ENCODE measurements around the gene PLXNA2. TPM values are rescaled to one million over a fixed set of nuclear protein-coding genes. Genes with fewer than 3 reads are reported as not detected.

The PLXNA2 gene
- total RNA-seq, 1 donor from 2014 or later: 14.1 TPM

- Histone ChIP-seq H3K9ac (ENCODE audit: low read depth in 1 of 3, low read length in 3 of 3) (no peak overlapping the region), H3K27ac (ENCODE audit: low read depth, low read length) (no peak overlapping the region), H3K27me3 (ENCODE audit: control insufficient read depth in 3 of 3, insufficient read depth in 3 of 3, low read length in 3 of 3) (no peaks in the 10 kb centered on the region), H3K4me1 (ENCODE audit: control insufficient read depth in 3 of 3, insufficient read depth in 3 of 3, low read length in 3 of 3) (peaks cover 0 to 10% (median 7%) of the 10 kb centered on the region in 3 donors), H3K36me3 (ENCODE audit: control insufficient read depth in 3 of 3, insufficient read depth in 3 of 3, low read length in 3 of 3) (no peaks in the 10 kb centered on the region), H3K4me3 (ENCODE audit: low read length in 3 of 3) (no peak overlapping the region), H3K9me3 (ENCODE audit: control insufficient read depth in 3 of 3, low read length in 3 of 3) (no peaks in the 10 kb centered on the region)
Measured at GRCh38 chr1:208015255-208015654, 228.9 kb downstream of the PLXNA2 start.

DNA sequence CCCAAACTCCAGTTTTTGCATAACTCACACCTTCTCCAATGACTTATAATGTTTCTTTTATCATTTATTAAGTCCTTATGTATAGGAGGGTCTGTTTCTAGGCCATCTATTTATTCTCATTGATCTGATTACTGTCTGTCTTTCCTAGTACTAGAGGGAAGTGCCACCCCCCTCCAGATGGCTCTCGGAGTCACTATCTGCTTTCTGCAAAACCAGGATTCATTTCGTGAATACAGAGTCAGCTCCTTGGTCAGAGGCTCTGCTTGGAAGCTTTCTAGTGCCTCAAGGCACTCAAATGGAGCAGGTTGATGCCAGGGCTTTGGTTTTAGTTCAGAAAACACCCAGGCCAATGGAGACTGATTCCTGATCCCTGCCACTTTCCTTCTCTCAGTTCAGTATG is 231.0 kb downstream of the PLXNA2 start:
- H3K36me3 ChIP-seq (ENCODE audit: control insufficient read depth in 3 of 3, insufficient read depth in 3 of 3, low read length in 3 of 3): no peaks in the 10 kb centered on the region
- peaks cover 5 to 12% (median 7%) of the 10 kb centered on the region in 3 donors for H3K4me1 ChIP-seq (ENCODE audit: control insufficient read depth in 3 of 3, insufficient read depth in 3 of 3, low read length in 3 of 3)
- no peak overlapping the region for H3K27ac ChIP-seq (ENCODE audit: low read depth, low read length)
- no peaks in the 10 kb centered on the region for H3K9me3 ChIP-seq (ENCODE audit: control insufficient read depth in 3 of 3, low read length in 3 of 3)
- H3K4me3 ChIP-seq (ENCODE audit: low read length in 3 of 3): no peak overlapping the region
- no peak overlapping the region for H3K9ac ChIP-seq (ENCODE audit: low read depth in 1 of 3, low read length in 3 of 3)
- no peaks in the 10 kb centered on the region for H3K27me3 ChIP-seq (ENCODE audit: control insufficient read depth in 3 of 3, insufficient read depth in 3 of 3, low read length in 3 of 3)

DNA sequence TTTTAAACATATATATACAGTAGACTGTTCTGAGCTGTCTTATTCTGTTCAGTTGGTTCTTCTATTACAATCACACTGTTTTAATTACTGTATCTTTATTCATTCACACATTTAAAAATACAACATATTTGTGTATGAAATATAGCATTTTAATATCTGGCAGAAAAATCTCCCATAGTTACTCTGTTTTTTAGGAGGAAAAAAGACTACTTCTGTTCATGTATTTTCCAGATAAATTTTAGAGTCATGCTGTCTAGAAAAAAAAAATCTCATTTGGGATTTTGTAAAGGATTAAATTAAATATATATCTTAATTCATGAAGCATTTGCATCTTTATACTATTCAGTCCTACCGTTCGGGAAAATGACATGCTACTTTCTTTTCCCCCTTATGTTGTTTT is 231.5 kb downstream of the PLXNA2 start:
- H3K9me3 ChIP-seq (ENCODE audit: control insufficient read depth in 3 of 3, low read length in 3 of 3): no peaks in the 10 kb centered on the region

DNA sequence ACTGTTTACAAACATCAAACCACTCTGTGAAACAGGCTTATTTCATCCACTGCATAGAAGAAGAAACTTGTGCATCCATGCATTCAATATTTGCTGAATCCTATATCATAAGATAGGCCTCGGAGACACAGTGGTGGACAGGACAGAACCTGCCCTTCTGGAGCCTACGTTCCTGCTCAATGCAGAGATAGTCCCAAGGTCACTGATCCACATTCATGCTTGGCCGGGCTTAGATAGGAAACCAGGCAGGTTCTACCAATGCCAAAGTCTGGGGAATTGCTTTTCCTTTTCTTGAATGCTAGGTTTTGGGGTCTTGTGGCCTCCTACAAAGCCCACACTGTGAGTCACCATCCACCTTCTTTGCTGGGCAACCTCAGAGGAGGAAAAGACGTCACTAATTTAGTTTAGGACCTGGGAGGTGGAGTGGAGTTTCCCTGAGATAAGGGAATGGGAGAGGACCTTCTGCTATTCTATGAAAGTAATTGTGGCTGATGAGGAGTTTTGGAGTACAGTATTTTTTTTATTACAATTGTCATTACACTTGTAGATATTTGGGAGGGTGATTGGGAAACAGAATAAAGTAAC is 233.6 kb downstream of the PLXNA2 start:
- no peak overlapping the region for H3K9ac ChIP-seq (ENCODE audit: low read depth in 1 of 3, low read length in 3 of 3)
- no peaks in the 10 kb centered on the region for H3K9me3 ChIP-seq (ENCODE audit: control insufficient read depth in 3 of 3, low read length in 3 of 3)
- H3K36me3 ChIP-seq (ENCODE audit: control insufficient read depth in 3 of 3, insufficient read depth in 3 of 3, low read length in 3 of 3): no peaks in the 10 kb centered on the region
- no peak overlapping the region for H3K27ac ChIP-seq (ENCODE audit: low read depth, low read length)
- H3K4me3 ChIP-seq (ENCODE audit: low read length in 3 of 3): no peak overlapping the region
- H3K4me1 ChIP-seq (ENCODE audit: control insufficient read depth in 3 of 3, insufficient read depth in 3 of 3, low read length in 3 of 3): peaks cover 4 to 7% (median 5%) of the 10 kb centered on the region in 3 donors
- no peaks in the 10 kb centered on the region for H3K27me3 ChIP-seq (ENCODE audit: control insufficient read depth in 3 of 3, insufficient read depth in 3 of 3, low read length in 3 of 3)

More for the DNA sequence above, 231.5 kb downstream of the PLXNA2 start:
- Histone ChIP-seq H3K36me3 (ENCODE audit: control insufficient read depth in 3 of 3, insufficient read depth in 3 of 3, low read length in 3 of 3) (no peaks in the 10 kb centered on the region), H3K27me3 (ENCODE audit: control insufficient read depth in 3 of 3, insufficient read depth in 3 of 3, low read length in 3 of 3) (no peaks in the 10 kb centered on the region), H3K27ac (ENCODE audit: low read depth, low read length) (no peak overlapping the region), H3K9ac (ENCODE audit: low read depth in 1 of 3, low read length in 3 of 3) (no peak overlapping the region), H3K4me1 (ENCODE audit: control insufficient read depth in 3 of 3, insufficient read depth in 3 of 3, low read length in 3 of 3) (peaks cover 5 to 12% (median 7%) of the 10 kb centered on the region in 3 donors), H3K4me3 (ENCODE audit: low read length in 3 of 3) (no peak overlapping the region)

- Histone ChIP-seq H3K9me3 (ENCODE audit: control insufficient read depth in 3 of 3, low read length in 3 of 3) (no peaks in the 10 kb centered on the region), H3K27me3 (ENCODE audit: control insufficient read depth in 3 of 3, insufficient read depth in 3 of 3, low read length in 3 of 3) (no peaks in the 10 kb centered on the region), H3K27ac (ENCODE audit: low read depth, low read length) (no peak overlapping the region), H3K4me1 (ENCODE audit: control insufficient read depth in 3 of 3, insufficient read depth in 3 of 3, low read length in 3 of 3) (peaks cover 0 to 5% (median 4%) of the 10 kb centered on the region in 3 donors), H3K36me3 (ENCODE audit: control insufficient read depth in 3 of 3, insufficient read depth in 3 of 3, low read length in 3 of 3) (no peaks in the 10 kb centered on the region), H3K9ac (ENCODE audit: low read depth in 1 of 3, low read length in 3 of 3) (no peak overlapping the region), H3K4me3 (ENCODE audit: low read length in 3 of 3) (no peak overlapping the region)
Measured at GRCh38 chr1:208009706-208010444, 234.3 kb downstream of the PLXNA2 start.

DNA sequence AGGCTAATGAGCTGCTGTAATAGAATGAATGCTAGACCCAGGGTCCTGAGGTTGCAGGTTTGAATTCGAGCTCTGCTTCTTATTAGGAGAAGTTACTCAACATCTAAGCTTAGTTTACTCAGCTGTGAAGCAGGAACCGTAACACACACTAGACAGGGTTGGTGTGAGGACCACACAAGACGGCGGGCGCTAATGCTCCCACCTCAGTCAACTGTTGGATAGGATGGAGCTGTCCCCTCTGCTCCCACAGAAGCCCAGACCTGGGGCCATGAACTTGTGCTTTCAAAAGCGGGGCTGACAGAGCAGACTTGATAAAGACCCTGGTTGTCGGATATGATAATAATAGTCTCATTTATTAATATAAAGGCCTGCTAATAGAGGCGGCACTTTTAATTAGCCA is 234.9 kb downstream of the PLXNA2 start:
- H3K27ac ChIP-seq (ENCODE audit: low read depth, low read length): no peak overlapping the region
- H3K4me3 ChIP-seq (ENCODE audit: low read length in 3 of 3): no peak overlapping the region
- H3K4me1 ChIP-seq (ENCODE audit: control insufficient read depth in 3 of 3, insufficient read depth in 3 of 3, low read length in 3 of 3): peaks cover 0 to 5% (median 4%) of the 10 kb centered on the region in 3 donors
- no peaks in the 10 kb centered on the region for H3K36me3 ChIP-seq (ENCODE audit: control insufficient read depth in 3 of 3, insufficient read depth in 3 of 3, low read length in 3 of 3)
- H3K9me3 ChIP-seq (ENCODE audit: control insufficient read depth in 3 of 3, low read length in 3 of 3): no peaks in the 10 kb centered on the region
- no peak overlapping the region for H3K9ac ChIP-seq (ENCODE audit: low read depth in 1 of 3, low read length in 3 of 3)
- no peaks in the 10 kb centered on the region for H3K27me3 ChIP-seq (ENCODE audit: control insufficient read depth in 3 of 3, insufficient read depth in 3 of 3, low read length in 3 of 3)

GRCh38 chr1:208008534-208008933 is 235.7 kb downstream of the PLXNA2 start:
- Histone ChIP-seq H3K9me3 (ENCODE audit: control insufficient read depth in 3 of 3, low read length in 3 of 3) (no peaks in the 10 kb centered on the region), H3K36me3 (ENCODE audit: control insufficient read depth in 3 of 3, insufficient read depth in 3 of 3, low read length in 3 of 3) (no peaks in the 10 kb centered on the region), H3K9ac (ENCODE audit: low read depth in 1 of 3, low read length in 3 of 3) (no peak overlapping the region), H3K4me1 (ENCODE audit: control insufficient read depth in 3 of 3, insufficient read depth in 3 of 3, low read length in 3 of 3) (peaks cover 0 to 5% (median 4%) of the 10 kb centered on the region in 3 donors), H3K4me3 (ENCODE audit: low read length in 3 of 3) (no peak overlapping the region), H3K27ac (ENCODE audit: low read depth, low read length) (peak overlapping the region; percentile 46), H3K27me3 (ENCODE audit: control insufficient read depth in 3 of 3, insufficient read depth in 3 of 3, low read length in 3 of 3) (no peaks in the 10 kb centered on the region)

- H3K4me1 ChIP-seq (ENCODE audit: control insufficient read depth in 3 of 3, insufficient read depth in 3 of 3, low read length in 3 of 3): peaks cover 0 to 5% (median 4%) of the 10 kb centered on the region in 3 donors
- H3K27me3 ChIP-seq (ENCODE audit: control insufficient read depth in 3 of 3, insufficient read depth in 3 of 3, low read length in 3 of 3): no peaks in the 10 kb centered on the region
- no peaks in the 10 kb centered on the region for H3K36me3 ChIP-seq (ENCODE audit: control insufficient read depth in 3 of 3, insufficient read depth in 3 of 3, low read length in 3 of 3)
- no peak overlapping the region for H3K9ac ChIP-seq (ENCODE audit: low read depth in 1 of 3, low read length in 3 of 3)
- no peaks in the 10 kb centered on the region for H3K9me3 ChIP-seq (ENCODE audit: control insufficient read depth in 3 of 3, low read length in 3 of 3)
- peak overlapping the region; percentile 46 for H3K27ac ChIP-seq (ENCODE audit: low read depth, low read length)
- H3K4me3 ChIP-seq (ENCODE audit: low read length in 3 of 3): no peak overlapping the region
Measured at GRCh38 chr1:208007938-208008342, 236.2 kb downstream of the PLXNA2 start.

DNA sequence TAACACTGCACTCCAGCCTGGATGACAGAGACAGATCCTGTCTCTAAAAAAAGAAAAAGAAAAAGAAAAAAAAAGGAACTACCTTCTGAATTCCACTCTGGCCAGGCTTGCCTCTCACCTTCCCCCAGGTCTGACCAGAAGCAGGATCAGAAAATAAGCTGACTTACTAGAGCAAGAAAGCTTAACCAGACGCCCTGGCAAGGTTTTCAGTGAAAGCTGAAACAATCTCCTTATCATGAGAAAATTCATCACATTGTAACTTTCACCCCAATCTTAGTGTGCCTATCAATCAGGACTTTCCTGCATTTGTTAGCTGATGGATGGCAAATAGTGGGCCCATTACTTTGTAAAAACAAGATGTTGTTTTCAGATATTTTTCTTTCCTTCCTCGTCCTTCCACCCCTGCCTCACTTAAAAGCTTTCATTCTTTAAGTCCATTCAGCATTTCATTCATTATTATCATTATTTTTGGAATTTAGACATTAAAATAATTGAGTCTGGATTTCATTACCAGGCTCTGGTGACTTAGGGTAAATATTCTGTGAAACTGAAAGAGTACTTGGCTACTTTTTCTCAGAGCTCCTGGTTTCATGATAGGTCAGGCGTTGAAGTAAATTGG is 236.8 kb downstream of the PLXNA2 start:
- no peak overlapping the region for H3K4me3 ChIP-seq (ENCODE audit: low read length in 3 of 3)
- H3K9ac ChIP-seq (ENCODE audit: low read depth in 1 of 3, low read length in 3 of 3): no peak overlapping the region
- H3K27me3 ChIP-seq (ENCODE audit: control insufficient read depth in 3 of 3, insufficient read depth in 3 of 3, low read length in 3 of 3): peaks cover 0 to 4% (median 2%) of the 10 kb centered on the region in 3 donors
- peaks cover 0 to 5% (median 4%) of the 10 kb centered on the region in 3 donors for H3K4me1 ChIP-seq (ENCODE audit: control insufficient read depth in 3 of 3, insufficient read depth in 3 of 3, low read length in 3 of 3)
- H3K36me3 ChIP-seq (ENCODE audit: control insufficient read depth in 3 of 3, insufficient read depth in 3 of 3, low read length in 3 of 3): no peaks in the 10 kb centered on the region
- H3K9me3 ChIP-seq (ENCODE audit: control insufficient read depth in 3 of 3, low read length in 3 of 3): no peaks in the 10 kb centered on the region
- H3K27ac ChIP-seq (ENCODE audit: low read depth, low read length): no peak overlapping the region

All from skeletal muscle tissue (tissue), 4 donors.